Esophagus muscularis mucosa (tissue), 4 donors: ENCODE results near the gene YPEL1.

ENCODE experiments used
- CTCF ChIP-seq, 3 experiments: fragments of 200-600 bp in 2 of 3; fragments of 450-650 bp in 1 of 3; sonication (generic) in 2 of 3; IDR thresholded peaks; one replicate each; pipeline ENCODE4 v1.5.1; 2017 to 2019; ENCODE audit warnings: antibody characterized with exemption in 3 of 3, mild to moderate bottlenecking in 2 of 3, moderate library complexity in 1 of 3
- EP300 ChIP-seq: sonication (generic); formaldehyde crosslinking; IDR thresholded peaks from one replicate; pipeline ENCODE4 v1.6.1; 2017; ENCODE audit warnings: antibody characterized with exemption
- POLR2A ChIP-seq: fragments of 450-650 bp; IDR thresholded peaks from one replicate; pipeline ENCODE4 v1.6.1; 2017; ENCODE audit warnings: antibody characterized with exemption, moderate library complexity, mild to moderate bottlenecking, low read depth
- POLR2AphosphoS5 ChIP-seq, 2 donors: sonication (generic); formaldehyde crosslinking; IDR thresholded peaks; one replicate each; pipeline ENCODE4 v1.6.1; 2017; ENCODE audit warnings: antibody characterized with exemption in 2 of 2

GRCh38 chr22:21741059-21741458 is 5.5 kb upstream of the YPEL1 start:
- TF ChIP-seq POLR2AphosphoS5 (IDR thresholded peaks at IDR 0.05) (no peak), CTCF (IDR thresholded peaks at IDR 0.05) (no peak), POLR2A (no peak), EP300 (no peak)
